CD1c-positive myeloid dendritic cell (primary cell): ENCODE results near the gene DPF3.

Experiments used
- DNase-seq: peaks from one replicate; pipeline ENCODE4 v3.0.0-alpha.2; 2016; ENCODE audit errors: extremely low spot score

Gene DPF3

DNA sequence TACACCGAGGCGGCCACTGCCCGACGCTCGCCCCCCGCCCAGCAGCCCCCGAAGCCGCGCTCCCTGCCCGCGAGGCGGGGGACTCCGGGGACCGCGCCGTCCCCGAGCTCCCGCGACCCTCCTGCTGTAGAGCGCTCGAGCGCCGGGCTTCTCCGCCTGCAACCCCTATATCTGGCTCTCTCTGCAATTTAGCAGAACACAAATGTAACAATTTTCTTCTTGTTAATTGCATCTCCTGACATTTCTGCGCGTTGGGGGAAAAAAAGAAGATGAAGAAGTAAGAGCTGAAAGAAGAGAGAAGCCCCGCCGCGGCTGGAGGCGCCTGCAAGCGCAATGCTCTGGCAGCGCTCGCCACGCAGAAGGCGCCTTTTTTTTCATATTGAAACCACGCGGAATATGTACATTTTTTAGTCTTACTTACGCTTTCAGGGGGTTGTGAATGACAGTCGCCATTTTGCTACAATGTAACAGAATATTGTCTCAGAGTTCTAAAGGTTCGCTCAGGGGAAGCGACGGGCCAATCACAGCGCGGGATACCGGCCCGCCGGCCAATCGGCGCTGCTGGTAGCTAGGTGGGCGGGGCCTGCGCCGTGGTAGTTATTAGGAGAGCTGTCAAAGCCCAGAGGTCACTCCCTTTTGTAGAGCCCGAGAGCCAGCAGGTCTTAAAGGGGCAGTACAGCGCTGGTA, at the start of gene DPF3:
TSS of gene DPF3 (minus strand) at position 466 of the 687 bp plus-strand sequence. CDS start at position 453, 13 bp downstream.
- peak; percentile 96 for DNase-seq

DNA sequence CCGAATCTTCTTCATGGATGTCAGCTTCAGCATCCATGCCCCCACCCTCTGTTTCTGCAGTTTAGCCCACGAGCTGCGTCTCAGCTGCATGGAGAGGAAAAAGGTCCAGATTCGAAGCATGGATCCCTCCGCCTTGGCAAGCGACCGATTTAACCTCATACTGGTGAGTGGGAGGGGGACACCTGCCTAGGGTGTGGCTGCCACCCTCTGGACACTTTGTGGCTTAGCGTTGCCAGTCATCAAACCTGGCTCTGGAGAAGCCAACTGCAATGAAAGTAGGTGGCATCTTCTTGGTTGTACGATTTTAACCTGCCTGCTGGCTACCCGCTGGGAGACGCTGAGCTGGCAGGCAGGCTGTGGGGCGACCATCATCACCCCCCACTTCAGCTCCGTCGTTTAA, 49.0 kb upstream of the DPF3 start:
- no peak for DNase-seq

DNA sequence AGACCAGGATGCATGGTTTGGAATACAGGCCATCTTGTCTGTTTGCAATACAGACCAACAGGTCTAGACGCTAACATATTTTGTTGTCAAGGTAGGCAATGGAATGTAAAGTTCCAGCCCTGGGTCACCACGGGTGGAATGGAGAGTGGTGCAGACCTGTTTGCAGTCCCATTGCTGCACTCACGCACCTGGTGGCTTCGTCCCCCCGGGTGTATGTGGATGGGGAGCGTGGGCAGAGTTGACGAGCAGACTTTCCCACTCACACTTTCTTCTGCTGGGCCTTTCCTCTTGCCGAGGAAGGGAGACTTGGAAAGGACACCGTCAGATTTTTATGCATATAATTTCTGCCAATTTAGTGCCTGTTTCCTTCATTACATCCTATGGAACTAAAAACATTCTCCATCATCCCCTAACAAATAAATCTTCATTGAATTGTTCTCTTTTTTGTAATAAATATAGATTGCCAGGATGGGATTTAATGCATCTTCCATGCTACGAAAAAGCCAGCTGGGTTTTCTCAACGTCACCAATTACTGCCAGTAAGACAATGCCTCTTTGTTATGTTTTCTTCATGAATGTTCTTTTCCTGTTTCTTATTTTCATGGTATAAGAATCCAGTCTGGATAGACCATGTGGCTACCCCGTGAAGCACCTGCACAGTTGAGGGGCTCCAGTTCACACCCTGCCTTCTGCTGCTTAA, 47.5 kb upstream of the DPF3 start:
- no peak for DNase-seq

DNA sequence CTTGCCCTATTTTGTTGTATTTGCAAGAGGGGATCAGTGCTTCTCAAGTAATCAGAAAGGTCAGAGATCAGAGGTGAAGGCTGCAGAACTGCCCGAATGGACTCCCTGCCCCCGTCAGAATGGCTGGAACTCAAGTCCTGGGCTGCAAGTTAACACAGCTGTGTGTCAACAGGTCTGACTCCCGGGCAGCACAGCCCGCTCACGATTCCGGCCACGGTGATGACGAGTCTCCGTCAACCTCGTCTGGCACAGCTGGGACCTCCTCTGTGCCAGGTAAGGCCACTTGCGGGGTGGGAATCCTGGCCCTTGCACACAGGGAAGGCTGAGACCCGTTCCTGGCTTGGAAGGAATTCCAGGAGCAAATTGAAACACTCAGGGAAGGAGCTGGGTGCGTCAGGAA, 45.7 kb upstream of the DPF3 start:
- DNase-seq = no peak

DNA sequence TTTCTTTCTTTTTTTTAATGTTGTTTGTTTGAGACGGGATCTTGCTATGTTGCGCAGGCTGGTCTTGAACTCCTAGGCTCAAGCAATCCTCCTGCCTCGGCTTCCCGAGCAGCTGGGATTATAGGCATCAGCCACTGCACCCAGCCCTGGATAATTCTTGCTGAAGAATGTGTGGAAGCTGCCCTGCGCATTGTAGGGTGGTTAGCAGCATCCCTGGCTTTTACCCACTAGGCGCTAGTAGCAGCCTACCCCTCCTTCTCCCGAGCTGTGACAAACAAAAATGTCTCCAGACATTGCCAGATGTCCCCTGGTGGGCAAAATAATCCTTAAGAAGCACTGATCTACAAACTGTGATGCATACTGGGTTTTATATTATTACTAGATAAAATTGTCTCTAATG, 39.0 kb upstream of the DPF3 start:
- DNase-seq = no peak

DNA sequence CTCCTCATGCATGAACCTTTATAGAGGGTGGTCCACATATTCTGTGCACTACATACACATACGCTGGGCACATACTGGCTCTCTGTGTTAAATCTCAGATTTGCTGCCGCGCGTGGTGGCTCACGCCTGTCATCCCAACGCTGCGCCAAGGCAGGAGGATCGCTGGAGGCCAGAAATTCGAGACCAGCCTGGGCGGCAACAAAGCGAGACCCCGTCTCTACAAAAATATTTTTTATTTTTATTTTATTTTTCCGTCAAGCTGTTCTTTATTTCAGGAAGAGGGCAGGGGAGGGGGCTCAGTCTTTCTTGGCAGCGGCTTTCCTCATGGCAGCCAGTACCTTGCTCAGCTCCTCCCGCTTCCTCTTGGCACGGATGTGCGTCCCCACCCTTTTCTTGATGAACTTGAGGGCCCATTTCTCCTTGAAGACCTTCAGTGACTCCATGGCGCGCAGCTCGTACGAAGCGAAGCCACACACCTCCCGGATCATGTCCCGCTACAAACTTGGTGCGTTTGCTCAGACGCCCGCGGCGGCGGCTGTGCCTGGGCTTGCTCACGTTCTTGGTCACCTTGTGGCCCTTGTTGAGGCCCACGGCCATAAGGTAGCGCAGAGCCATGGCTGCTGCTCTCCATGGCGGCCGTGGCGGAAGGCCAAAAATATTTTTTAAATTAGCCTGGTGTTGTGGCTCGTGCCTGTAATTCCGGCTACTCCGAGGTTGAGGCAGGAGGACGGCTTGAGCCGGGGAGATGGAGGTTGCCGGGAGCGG, 35.6 kb upstream of the DPF3 start:
- no peak for DNase-seq

DNA sequence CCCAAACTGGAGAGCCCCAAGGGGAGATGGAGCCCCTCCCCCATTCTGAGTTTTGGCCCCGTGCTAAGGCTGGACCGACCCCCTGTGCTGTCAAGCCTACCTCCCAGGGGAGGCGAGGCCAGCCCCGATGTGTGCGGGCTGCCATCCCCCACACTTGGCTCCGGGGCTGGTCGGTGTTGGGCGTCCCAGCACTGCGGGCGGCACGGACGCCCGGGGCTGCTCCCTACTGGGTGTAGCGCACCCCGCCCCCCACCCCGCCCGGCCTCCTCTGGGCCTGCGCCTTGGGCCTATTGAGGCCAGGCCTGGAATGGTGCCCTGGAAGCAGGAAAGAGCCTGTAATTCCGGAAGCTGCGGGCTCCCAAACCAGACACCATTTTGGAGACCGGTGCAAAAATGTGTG, 35.0 kb upstream of the DPF3 start:
- DNase-seq = no peak

DNA sequence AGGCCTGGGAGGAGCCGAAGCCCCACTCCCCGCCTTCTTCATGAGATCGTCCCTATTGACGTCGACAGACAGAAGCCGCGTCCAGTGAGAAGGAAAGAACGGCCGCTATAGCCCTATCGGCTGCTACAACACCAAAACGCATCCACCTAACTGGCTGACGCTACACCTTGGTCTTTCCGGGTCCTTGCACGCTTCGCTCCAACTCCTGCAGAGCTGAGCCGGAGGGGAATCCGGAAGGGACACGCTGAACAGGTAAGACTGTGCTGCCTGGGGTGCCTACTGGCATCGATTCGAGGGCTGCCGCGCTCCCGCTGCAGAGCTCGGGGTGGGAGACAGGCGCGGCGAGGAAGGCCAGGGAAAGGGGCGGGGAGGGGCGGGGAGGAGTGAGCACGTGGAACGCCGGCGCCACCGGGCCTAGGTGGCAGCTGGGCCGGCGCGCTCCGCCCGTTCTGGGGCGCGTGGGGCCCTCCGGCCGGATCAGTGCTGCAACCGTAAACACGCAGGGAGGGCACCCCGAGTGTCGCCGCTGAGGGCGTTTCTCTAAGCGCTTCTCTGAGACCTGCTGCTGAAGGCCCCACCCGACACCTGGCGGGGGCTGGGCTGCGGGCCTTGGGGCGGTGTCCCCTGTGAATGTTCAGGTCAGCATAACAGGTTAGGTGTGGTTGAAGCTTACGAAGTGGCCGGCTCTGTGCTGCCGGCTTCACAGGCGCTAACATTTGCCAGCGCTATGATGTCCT, 32.6 kb upstream of the DPF3 start, which contains the start of gene DCAF4:
TSS of gene DCAF4 (plus strand) at position 173 of the 737 bp plus-strand sequence. CDS start 11,515 bp downstream, outside the sequence.
- peak; percentile 96 for DNase-seq

DNA sequence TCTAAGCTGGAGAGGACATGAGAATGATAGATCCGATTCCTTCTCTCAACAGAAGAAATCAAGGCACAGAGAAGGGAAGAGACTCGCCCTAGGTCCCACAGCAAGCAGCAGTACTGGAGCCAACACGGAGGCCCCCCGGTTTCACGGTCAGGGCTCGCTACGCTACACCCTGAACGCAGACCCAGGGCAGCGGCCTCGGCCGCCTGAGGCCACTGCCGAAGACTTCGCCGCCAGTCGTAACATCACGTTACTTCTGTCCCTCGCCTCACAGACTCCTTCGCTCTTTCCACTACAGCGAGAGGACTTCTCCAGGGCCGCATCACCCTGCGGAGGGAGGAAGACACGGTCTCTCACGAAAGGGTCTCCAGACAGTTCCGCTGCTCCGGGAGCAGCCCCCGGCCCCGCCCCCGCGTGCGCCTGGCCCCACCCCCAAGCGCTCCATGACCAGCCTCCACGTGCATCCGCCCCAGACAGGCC, 32.0 kb upstream of the DPF3 start:
- DNase-seq = no peak

DNA sequence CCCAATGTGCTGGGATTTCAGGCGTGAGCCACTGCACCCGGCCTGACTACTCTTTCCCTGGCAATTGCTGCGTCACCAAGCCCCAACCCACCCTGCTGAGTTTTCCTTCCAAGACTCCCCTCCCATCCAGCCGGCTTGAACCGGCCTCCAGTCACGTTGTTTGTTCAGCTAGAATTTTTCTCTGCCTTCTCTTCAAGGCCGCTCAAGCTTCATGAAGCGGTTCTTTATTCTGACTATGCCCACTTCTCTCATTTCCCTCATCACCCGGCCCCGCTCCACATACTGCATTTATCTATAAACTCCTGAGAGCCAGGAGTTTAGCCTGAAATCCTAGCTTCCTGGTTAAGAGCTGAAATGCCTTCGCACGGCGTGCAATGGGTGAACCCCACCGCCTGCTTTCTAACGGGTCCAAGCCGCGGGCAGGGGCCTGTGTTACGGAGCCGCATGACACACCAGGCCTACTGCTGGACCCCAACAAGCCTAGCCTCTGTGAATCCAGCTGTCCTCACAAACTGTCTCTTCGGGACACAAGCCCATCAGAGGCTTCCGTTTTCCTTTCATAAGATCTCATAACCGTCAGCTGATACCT, 31.4 kb upstream of the DPF3 start:
- DNase-seq = no peak

DNA sequence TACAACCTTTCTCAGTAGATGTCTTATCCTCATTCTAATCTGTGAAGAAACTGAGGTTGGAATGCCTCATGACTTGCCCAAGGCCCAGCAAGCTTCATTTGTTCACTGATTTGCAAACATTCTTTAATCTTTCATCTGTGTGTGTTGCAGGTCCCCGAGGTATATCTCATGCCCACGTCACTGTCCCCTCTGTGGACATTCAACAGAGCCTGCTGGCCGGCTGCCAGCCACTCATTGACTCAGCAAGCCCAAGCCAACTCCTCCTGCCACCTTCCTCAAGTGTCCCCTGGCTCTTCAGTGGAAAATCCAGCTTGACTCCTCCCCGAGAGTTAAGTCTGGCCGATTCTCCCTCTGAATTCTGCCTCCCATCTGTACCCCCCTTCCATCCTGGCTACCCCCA, 30.4 kb upstream of the DPF3 start:
- no peak for DNase-seq

DNA sequence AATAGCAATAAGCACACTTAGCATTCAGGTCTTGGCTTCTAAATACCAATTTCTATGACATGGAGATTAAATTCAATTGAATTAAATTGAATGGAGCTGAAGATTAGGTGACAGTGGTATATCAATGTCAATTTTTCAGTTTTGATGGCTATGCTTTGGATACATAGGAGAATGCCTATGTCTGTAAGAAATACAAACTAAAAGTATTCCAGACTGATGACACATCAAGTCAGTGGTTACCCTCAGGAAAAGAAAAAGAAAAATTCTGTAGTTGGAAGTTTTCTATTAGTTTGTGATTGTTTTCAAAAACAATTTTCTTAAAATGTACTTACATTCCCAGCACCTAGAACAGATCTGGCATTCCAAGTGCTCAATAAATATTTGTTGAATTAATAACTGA, 27.5 kb upstream of the DPF3 start:
- DNase-seq = no peak

DNA sequence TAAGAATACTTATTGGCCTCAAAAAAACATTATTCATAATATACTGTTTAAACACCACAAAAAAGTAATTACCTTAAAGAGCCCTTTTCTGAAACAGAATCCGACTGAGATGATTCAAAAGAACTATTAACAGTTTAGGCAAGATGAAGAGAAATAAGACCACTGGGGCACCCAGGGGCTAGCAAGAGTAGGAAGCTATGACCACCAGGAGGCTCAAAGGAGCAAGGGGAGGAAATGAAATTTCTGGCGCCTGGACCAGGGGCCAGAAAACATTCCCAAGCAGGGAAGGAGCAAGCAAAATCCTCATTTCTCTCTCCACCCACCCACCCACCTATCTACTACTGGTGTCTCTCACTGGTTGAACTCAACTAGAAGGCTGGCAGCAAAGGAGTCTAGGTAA, 26.1 kb upstream of the DPF3 start:
- no peak for DNase-seq

DNA sequence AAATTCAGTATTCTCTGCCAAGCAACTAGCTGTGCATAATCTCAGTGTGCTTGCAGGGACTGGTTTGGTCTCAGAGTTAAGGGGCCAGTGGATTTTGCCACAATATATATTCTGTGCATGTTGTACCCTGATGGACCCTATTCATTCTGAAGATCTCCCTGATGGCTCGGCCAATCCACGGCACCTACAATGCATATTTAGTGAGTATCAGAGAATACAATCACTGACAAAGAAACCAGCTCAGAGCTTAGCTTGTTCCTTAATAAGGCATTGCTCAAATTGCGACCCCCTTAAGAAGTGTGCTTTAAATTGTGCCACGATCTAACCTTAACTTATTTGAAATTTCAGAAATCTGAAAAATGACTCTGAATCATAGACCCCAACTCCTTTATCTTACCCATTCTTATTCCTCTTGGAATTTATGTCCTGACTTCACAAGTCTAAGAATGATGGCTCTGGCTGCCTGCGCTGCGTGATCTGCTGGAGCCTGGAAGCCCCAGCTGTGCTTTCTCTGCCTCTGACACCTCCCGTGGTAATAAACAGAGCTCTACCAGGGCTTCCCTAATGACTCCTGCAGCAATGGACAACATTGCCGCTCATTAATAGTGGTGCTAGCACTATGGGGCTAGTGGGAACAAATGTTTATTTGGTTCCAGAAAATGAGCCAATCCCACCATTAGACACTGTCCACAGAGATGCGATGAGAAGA, 23.3 kb upstream of the DPF3 start:
- no peak for DNase-seq

DNA sequence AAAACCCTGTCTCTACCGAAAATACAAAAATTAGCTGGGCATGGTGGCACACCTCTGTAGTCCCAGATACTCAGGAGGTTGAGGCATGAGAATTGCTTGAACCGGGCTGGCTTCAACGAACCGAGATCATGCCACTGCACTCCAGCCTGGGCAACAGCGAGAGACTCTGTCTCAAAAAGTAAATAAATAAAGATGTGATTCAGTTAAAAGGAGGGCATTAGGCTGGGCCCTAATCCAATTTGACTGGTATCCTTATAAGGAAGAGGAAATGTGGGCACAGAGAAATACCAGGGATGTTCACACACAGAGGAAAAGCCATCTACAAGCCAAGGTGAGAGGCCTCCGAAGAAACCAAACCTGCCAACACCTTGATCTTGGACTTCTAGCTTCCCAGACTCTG, 22.3 kb upstream of the DPF3 start:
- DNase-seq = no peak

DNA sequence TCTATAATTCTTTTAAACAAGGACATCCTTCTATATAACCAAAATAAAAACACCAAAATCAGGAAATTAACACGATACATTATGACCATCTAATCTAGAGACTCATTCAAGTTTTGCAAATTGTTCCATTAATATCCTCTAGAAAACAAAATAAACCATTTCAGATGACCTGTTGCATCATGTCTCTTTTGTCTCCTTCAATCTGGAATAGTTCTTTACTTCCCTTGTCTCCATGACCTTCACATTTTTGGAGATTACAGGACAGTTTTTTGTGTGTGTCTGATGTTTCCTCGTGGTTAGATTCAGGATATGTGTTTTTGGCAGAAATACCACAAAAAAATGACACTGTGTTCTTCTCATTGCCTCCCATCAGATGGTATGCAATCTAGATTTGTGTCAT, 19.9 kb upstream of the DPF3 start:
- DNase-seq = no peak

DNA sequence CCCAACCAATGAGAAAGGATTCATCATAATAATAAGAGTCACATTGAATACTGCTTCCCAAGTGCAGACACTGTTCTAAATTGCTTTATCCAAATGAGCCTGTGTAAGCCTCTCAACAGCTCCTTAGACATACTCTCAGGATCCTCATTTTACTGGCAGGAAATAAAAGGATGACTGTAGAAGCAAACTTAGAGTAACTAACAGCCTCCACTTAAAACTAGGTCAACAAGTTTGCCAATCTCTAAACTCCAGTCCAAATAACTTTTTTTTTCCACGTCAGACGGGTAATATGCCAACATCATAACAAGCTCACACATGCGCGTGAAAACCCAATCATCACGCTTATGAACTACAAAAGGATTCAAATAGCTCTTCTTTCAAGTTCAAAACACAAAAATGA, 15.3 kb upstream of the DPF3 start:
- DNase-seq = no peak

DNA sequence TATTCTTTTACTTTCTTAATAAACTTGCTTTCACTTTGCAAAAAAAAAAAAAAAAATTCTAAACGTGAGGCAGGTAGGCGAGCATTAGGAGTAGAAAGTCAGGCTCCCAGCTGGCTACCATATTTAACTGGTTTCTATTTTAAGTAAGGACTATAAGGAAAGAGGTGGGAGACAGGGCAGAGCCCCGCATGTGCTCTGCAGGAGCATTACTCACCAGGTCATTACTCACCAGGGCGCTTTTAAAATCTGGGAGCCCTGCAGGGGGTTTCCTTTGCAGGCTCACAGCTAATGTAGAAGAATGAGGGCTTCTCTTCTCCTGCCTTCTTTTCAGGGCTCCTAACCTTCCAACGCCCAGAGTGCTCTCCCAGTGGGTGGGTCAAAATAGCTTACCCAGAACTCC, 14.0 kb upstream of the DPF3 start:
- no peak for DNase-seq

DNA sequence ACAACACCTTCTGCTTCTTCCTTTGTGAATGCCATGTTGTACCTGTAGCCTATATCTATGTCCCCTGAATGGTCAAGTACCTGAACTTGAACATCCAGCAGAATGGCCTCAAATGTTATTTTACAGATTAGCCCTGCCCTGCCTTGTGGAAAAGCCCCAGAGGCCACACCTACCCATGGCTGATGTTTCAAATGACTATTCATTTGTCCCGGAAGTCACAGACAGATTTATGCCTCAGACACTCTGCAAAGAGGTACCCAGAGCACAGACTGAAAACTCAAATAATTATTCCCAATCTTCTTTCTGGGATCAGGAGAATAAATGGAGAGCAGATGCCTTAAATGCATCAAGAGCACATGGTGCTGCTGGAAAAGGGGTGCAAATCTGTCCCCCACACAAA, 13.0 kb upstream of the DPF3 start:
- DNase-seq = no peak

DNA sequence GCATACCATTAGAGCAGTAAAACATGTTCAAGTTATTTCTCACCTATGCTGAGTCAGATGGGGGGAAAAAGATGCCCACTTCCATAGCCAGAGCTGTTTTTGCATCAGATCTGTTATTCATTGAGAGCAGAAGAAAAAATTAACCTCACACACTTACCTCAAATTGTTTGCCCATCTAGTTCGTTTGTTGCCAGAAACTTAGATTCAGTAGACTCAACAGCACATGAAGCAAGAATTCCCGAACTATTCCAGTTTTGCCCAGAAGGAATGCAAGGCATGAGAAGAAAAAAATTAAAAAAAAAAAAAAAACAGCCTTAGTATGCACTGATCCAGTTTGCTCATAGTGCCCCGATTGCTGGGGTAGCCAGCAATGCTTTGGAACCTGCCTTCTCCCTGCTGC, 12.4 kb upstream of the DPF3 start:
- DNase-seq = no peak
